Endothelial cell of umbilical vein (primary cell): ENCODE results near the gene MPL.
A peak's percentile ranks its signal among the peaks of the same experiment; 100 is the strongest.

Source experiments
- CTCF ChIP-seq, 2 donors: IDR thresholded peaks; 1 replicate in 1 of 2; 2 replicates in 1 of 2; pipeline ENCODE4 v1.5.1; 2011; ENCODE audit warnings: low read length in 2 of 2, mild to moderate bottlenecking in 2 of 2, moderate library complexity in 2 of 2, control low read depth in 1 of 2, inconsistent platforms in 1 of 2, low read depth in 1 of 2; ENCODE audit not compliant: insufficient read depth in 1 of 2; ENCODE audit errors: extremely low read depth in 1 of 2
- EZH2 ChIP-seq: IDR thresholded peaks from 2 replicates; pipeline ENCODE4 v1.6.1; 2012; ENCODE audit warnings: borderline replicate concordance, low read depth, mild to moderate bottlenecking, moderate library complexity, low read length, inconsistent platforms; ENCODE audit not compliant: severe bottlenecking
- FOS ChIP-seq: IDR thresholded peaks from 2 replicates; pipeline ENCODE4 v1.6.1; 2011; ENCODE audit warnings: mild to moderate bottlenecking, low read length, moderate library complexity, borderline replicate concordance; ENCODE audit not compliant: insufficient read depth
- MAX ChIP-seq: IDR thresholded peaks from 2 replicates; pipeline ENCODE4 v1.6.1; 2011; ENCODE audit not compliant: insufficient read depth, insufficient read length
- MYC ChIP-seq: IDR thresholded peaks from one replicate; pipeline ENCODE4 v1.6.1; 2011; ENCODE audit warnings: mild to moderate bottlenecking, low read depth, low read length
- POLR2A ChIP-seq: IDR thresholded peaks from 2 replicates; pipeline ENCODE4 v1.6.1; 2012; ENCODE audit warnings: low read depth, mild to moderate bottlenecking, control low read depth, low read length
- POLR2AphosphoS5 ChIP-seq: IDR thresholded peaks from 2 replicates; pipeline ENCODE4 v1.6.1; 2012; ENCODE audit warnings: low read depth, mild to moderate bottlenecking, control low read depth, low read length, moderate library complexity; ENCODE audit not compliant: insufficient read depth

DNA sequence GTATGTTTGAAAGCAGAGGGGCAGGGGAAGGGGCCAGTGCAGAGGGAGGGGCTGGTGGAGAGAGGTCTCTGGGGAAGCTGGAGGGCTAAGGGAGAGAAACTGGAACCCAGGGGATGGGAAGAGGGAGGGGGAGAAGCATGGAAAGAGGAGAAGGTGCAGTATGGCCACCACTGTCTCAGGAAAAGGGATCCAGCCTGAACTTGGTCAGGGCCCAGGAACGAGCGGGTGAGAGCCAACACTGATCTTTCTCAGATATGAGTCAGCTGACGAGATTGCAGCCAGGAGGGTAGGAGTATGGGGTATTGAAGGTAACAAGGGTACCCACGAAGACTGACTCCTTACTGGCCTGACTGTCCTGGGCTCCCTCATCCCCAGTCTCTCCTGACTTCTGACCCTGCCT lies 18.8 kb upstream of the MPL start:
- no peak for TF ChIP-seq CTCF (IDR thresholded peaks at IDR 0.05; ENCODE audit: extremely low read depth in 1 of 2, insufficient read depth in 1 of 2, low read depth in 1 of 2, low read length in 2 of 2)
- no peak for TF ChIP-seq MAX
- TF ChIP-seq POLR2A, result peak; percentile 20
- no peak for TF ChIP-seq EZH2
- TF ChIP-seq FOS, result no peak
- TF ChIP-seq POLR2AphosphoS5, result no peak
- no peak for TF ChIP-seq MYC
